Measurements from ENCODE around the gene ATP5F1A. TPM values are rescaled to one million over a fixed set of nuclear protein-coding genes. Genes with fewer than 3 reads are reported as not detected.

Gene ATP5F1A
- polyA plus RNA-seq, 1 donor (not counting 4 experiments of a cell fraction or from before 2014, with no cell fraction given), result 512 TPM

GRCh38 chr18:46109386-46109785 lies 11.3 kb upstream of the ATP5F1A start:
- Histone ChIP-seq H4K20me1 (ENCODE audit: control insufficient read depth, extremely low read depth, insufficient read depth, low read length) (no peaks in the 10 kb centered on the region), H3K9me3 (ENCODE audit: control insufficient read depth, low read depth, low read length) (no peaks in the 10 kb centered on the region), H3K4me3 (ENCODE audit: control insufficient read depth in 2 of 3, extremely low read depth in 1 of 3, insufficient read depth in 2 of 3, low read depth in 1 of 3, low read length in 3 of 3) (no peak overlapping the region), H3K4me2 (ENCODE audit: control insufficient read depth, extremely low read depth, insufficient read depth, low read depth, low read length) (no peak overlapping the region), H3K27ac (ENCODE audit: control insufficient read depth, insufficient read depth, low read length) (no peak overlapping the region), H3K79me2 (ENCODE audit: control insufficient read depth, insufficient read depth, low read length) (peaks cover 3% of the 10 kb centered on the region), H3K36me3 (ENCODE audit: control insufficient read depth in 2 of 2, extremely low read depth in 1 of 2, insufficient read depth in 2 of 2, low read length in 2 of 2) (no peaks in the 10 kb centered on the region), H3K9ac (ENCODE audit: control insufficient read depth, extremely low read depth, insufficient read depth, low read length) (no peak overlapping the region), H3K4me1 (ENCODE audit: control insufficient read depth, extremely low read depth, insufficient read depth, low read length) (peaks cover 3% of the 10 kb centered on the region), H2AFZ (ENCODE audit: control insufficient read depth, low read length) (no peak overlapping the region), H3K27me3 (ENCODE audit: control insufficient read depth, extremely low read depth, insufficient read depth, low read length) (no peaks in the 10 kb centered on the region), H3K9me1 (ENCODE audit: control insufficient read depth, extremely low read depth, insufficient read depth, low read length) (no peaks in the 10 kb centered on the region)
- no peak for FAIRE-seq
- no peak for DNase-seq (ENCODE audit: low read depth, low spot score)
- no peak for TF ChIP-seq CTCF (optimal IDR thresholded peaks at IDR 0.05 in 1 of 3, IDR thresholded peaks at IDR 0.05 in 1 of 3, conservative IDR thresholded peaks at IDR 0.05 in 1 of 3; ENCODE audit: extremely low read depth in 1 of 3, insufficient read depth in 2 of 3, low read length in 3 of 3)
- TF ChIP-seq EZH2 (IDR thresholded peaks at IDR 0.05; ENCODE audit: low read length), result no peak
- dilution Hi-C loops (cut with MboI; ENCODE audit: extremely low pct_ligation_motif_present, low sequenced_read_pairs), result no loop called here

- Histone ChIP-seq H3K9me3 (ENCODE audit: control insufficient read depth, low read depth, low read length) (no peaks in the 10 kb centered on the region), H3K79me2 (ENCODE audit: control insufficient read depth, insufficient read depth, low read length) (peaks cover 3% of the 10 kb centered on the region), H3K9ac (ENCODE audit: control insufficient read depth, extremely low read depth, insufficient read depth, low read length) (peak within 1 kb of the TSS; percentile 90), H2AFZ (ENCODE audit: control insufficient read depth, low read length) (peak within 1 kb of the TSS; percentile 98), H3K4me3 (ENCODE audit: control insufficient read depth in 2 of 3, extremely low read depth in 1 of 3, insufficient read depth in 2 of 3, low read depth in 1 of 3, low read length in 3 of 3) (peak within 1 kb of the TSS; percentile 68 to 95 (median 85)), H3K27ac (ENCODE audit: control insufficient read depth, insufficient read depth, low read length) (peak within 1 kb of the TSS; percentile 79), H3K4me1 (ENCODE audit: control insufficient read depth, extremely low read depth, insufficient read depth, low read length) (peaks cover 3% of the 10 kb centered on the region), H4K20me1 (ENCODE audit: control insufficient read depth, extremely low read depth, insufficient read depth, low read length) (no peaks in the 10 kb centered on the region), H3K36me3 (ENCODE audit: control insufficient read depth in 2 of 2, extremely low read depth in 1 of 2, insufficient read depth in 2 of 2, low read length in 2 of 2) (no peaks in the 10 kb centered on the region), H3K9me1 (ENCODE audit: control insufficient read depth, extremely low read depth, insufficient read depth, low read length) (no peaks in the 10 kb centered on the region), H3K4me2 (ENCODE audit: control insufficient read depth, extremely low read depth, insufficient read depth, low read depth, low read length) (peak within 1 kb of the TSS; percentile 87), H3K27me3 (ENCODE audit: control insufficient read depth, extremely low read depth, insufficient read depth, low read length) (no peaks in the 10 kb centered on the region)
- dilution Hi-C loops (cut with MboI; ENCODE audit: extremely low pct_ligation_motif_present, low sequenced_read_pairs), result no loop called here
- FAIRE-seq (peak; percentile 48), DNase-seq (ENCODE audit: low read depth, low spot score) (peak; percentile 17)
- TF ChIP-seq CTCF (optimal IDR thresholded peaks at IDR 0.05 in 1 of 3, IDR thresholded peaks at IDR 0.05 in 1 of 3, conservative IDR thresholded peaks at IDR 0.05 in 1 of 3; ENCODE audit: extremely low read depth in 1 of 3, insufficient read depth in 2 of 3, low read length in 3 of 3) (no peak), EZH2 (IDR thresholded peaks at IDR 0.05; ENCODE audit: low read length) (no peak)
Observed at GRCh38 chr18:46104128-46104911, 6.2 kb upstream of the ATP5F1A start, which contains the start of gene HAUS1. Gene HAUS1, plus strand, starts transcription at chr18:46104385. Its CDS starts 27 bp downstream, at chr18:46104412.
